CD4-positive, alpha-beta memory T cell (primary cell): Measurements from ENCODE around the gene GALC. TPM values are rescaled to one million over a fixed set of nuclear protein-coding genes. Genes with fewer than 3 reads are reported as not detected.

ENCODE experiments used
- CTCF ChIA-PET: fragments of 350-600 bp; sonication (Branson Sonifier 250); formaldehyde crosslinking; loops from one replicate; lab custom pipeline; 2021; ENCODE audit warnings: inconsistent platforms; ENCODE audit not compliant: partially characterized antibody; lab: Charles Lee
- POLR2A ChIA-PET: fragments of 350-600 bp; sonication (Branson Sonifier 250); formaldehyde crosslinking; loops from one replicate; lab custom pipeline; 2021; ENCODE audit not compliant: partially characterized antibody; lab: Charles Lee
- DNase-seq, 5 donors: peaks; one replicate each; pipeline versions ENCODE4 v3.0.0 to v3.0.0-alpha.2; 2020 to 2022; ENCODE audit warnings: mixed read lengths in 1 of 5
- H3K27ac ChIP-seq: one replicate; pipeline ENCODE4 v1.7.0; 2013; ENCODE audit warnings: low read depth, low read length
- H3K27me3 ChIP-seq: 2 replicates; pipeline ENCODE4 v1.7.0; 2013; ENCODE audit warnings: mild to moderate bottlenecking, low read length, moderate library complexity; ENCODE audit not compliant: insufficient read depth
- H3K36me3 ChIP-seq: 2 replicates; pipeline ENCODE4 v1.7.0; 2013; ENCODE audit warnings: mild to moderate bottlenecking, low read length, moderate library complexity; ENCODE audit not compliant: insufficient read depth
- H3K4me1 ChIP-seq: 2 replicates; pipeline ENCODE4 v1.7.0; 2013; ENCODE audit warnings: mild to moderate bottlenecking, low read length, moderate library complexity; ENCODE audit not compliant: insufficient read depth
- H3K4me3 ChIP-seq, 2 donors: one replicate each; pipeline ENCODE4 v1.7.0; 2013; ENCODE audit warnings: low read length in 2 of 2, mild to moderate bottlenecking in 1 of 2
- H3K9me3 ChIP-seq, 2 donors: one replicate each; pipeline ENCODE4 v1.7.0; 2013; ENCODE audit warnings: low read length in 2 of 2, control low read depth in 1 of 2; ENCODE audit not compliant: control insufficient read depth in 1 of 2
- H3K27ac Mint-ChIP-seq, 7 donors: one replicate each; pipeline ENCODE4 v1.8.0; 2020 to 2021; ENCODE audit warnings: mixed read lengths in 7 of 7, mild to moderate bottlenecking in 6 of 7, inconsistent platforms in 3 of 7, moderate library complexity in 3 of 7
- H3K27me3 Mint-ChIP-seq, 2 donors: one replicate each; pipeline ENCODE4 v1.8.0; 2020 to 2021; ENCODE audit warnings: mixed read lengths in 2 of 2
- H3K36me3 Mint-ChIP-seq, 2 donors: one replicate each; pipeline ENCODE4 v1.8.0; 2020 to 2021; ENCODE audit warnings: mixed read lengths in 2 of 2, inconsistent platforms in 1 of 2, mild to moderate bottlenecking in 1 of 2
- H3K4me1 Mint-ChIP-seq, 4 donors: one replicate each; pipeline ENCODE4 v1.8.0; 2020 to 2021; ENCODE audit warnings: mixed read lengths in 4 of 4, mild to moderate bottlenecking in 1 of 4
- H3K4me3 Mint-ChIP-seq, 8 donors: one replicate each; pipeline ENCODE4 v1.8.0; 2020 to 2021; ENCODE audit warnings: mixed read lengths in 8 of 8, mild to moderate bottlenecking in 7 of 8, moderate library complexity in 6 of 8, inconsistent platforms in 3 of 8
- H3K9me3 Mint-ChIP-seq, 8 donors: one replicate each; pipeline ENCODE4 v1.8.0; 2020 to 2021; ENCODE audit warnings: mixed read lengths in 8 of 8, mild to moderate bottlenecking in 5 of 8, inconsistent platforms in 3 of 8, moderate library complexity in 1 of 8
- intact Hi-C: fragments of 100-400 bp; cut with micrococcal nuclease; formaldehyde crosslinking; loops from one replicate; pipeline ENCODE4 v1.15.1; 2023
- polyA plus RNA-seq, 2 donors: library from polyadenylated mRNA; unstranded; fragments of 300-500 nt; fragmentation: Illumina TruSeq; gene quantifications; one replicate each; pipeline ENCODE4 v1.2.3, GENCODE V29; 2021
- total RNA-seq, 2 experiments: library from RNA; stranded (reverse); gene quantifications; one replicate each; pipeline ENCODE4 v1.2.3, GENCODE V29; 2021

The GALC gene
- total and polyA plus RNA-seq, 4 experiments from 2014 or later, result 23.4 to 28.7 (median 27.3) TPM

DNA sequence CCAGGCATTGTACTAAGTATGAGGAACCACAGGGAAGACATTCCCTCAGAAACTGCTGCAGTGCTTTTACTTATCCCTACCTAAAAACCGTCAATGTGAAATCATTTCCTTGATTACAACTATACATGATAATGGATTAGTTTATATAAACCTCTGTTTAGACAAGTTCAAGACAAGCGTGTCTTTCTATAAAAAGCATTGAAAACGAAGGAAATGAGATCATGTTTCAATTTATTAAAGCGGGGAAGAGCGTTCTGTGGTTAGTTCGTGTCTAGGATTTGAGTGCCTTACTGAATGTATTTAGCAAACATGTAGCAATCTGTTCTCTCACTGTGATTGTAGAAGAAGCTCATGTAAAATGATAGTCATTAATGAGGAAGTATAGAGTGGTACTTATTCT lies 37.5 kb downstream of the GALC start:
- Mint-ChIP-seq H3K36me3 (peaks cover 32 to 47% of the 10 kb centered on the region in 2 donors), H3K4me1 (peaks cover 51 to 80% (median 67%) of the 10 kb centered on the region in 4 donors), H3K4me3 (peak overlapping the region in 5 of 8 donors; percentile 11 to 46 (median 18)), H3K27me3 (no peaks in the 10 kb centered on the region), H3K27ac (peak overlapping the region; percentile 57 to 97 (median 70)), H3K9me3 (peaks cover 0 to 5% (median 1%) of the 10 kb centered on the region in 8 donors)
- H3K27me3 ChIP-seq, result no peaks in the 10 kb centered on the region
- POLR2A ChIA-PET, result interaction anchor here (0.8 to 1.4 kb wide), 2 partner anchors 38 to 40 kb away, joined by 3 read pairs; no protein-coding TSS in a partner anchor
- no peaks in the 10 kb centered on the region for H3K36me3 ChIP-seq
- intact Hi-C loops, result no loop called here
- CTCF ChIA-PET, result interaction anchor here (0.9 to 2.1 kb wide), 3 partner anchors 9 to 213 kb away, joined by 3 to 7 read pairs (median 3); no protein-coding TSS in a partner anchor
- peaks cover 66% of the 10 kb centered on the region for H3K4me1 ChIP-seq
- no peaks in the 10 kb centered on the region for H3K9me3 ChIP-seq
- DNase-seq, result no peak
- H3K4me3 ChIP-seq, result no peak overlapping the region
- no peak overlapping the region for H3K27ac ChIP-seq

- no peaks in the 10 kb centered on the region for H3K9me3 ChIP-seq
- intact Hi-C loops, result loop anchor here (5.0 kb wide), 1 partner anchor 40 kb away; the partner anchor contains the start of gene GALC
- Mint-ChIP-seq H3K27ac (peak overlapping the region; percentile 88 to 97 (median 93)), H3K4me1 (peaks cover 41 to 69% (median 57%) of the 10 kb centered on the region in 4 donors), H3K4me3 (peak overlapping the region; percentile 67 to 92 (median 86)), H3K9me3 (no peaks in the 10 kb centered on the region), H3K27me3 (no peaks in the 10 kb centered on the region), H3K36me3 (peaks cover 16 to 32% of the 10 kb centered on the region in 2 donors)
- peak overlapping the region; percentile 47 for H3K27ac ChIP-seq
- H3K4me3 ChIP-seq, result no peak overlapping the region
- ChIA-PET CTCF (interaction anchor here (0.7 to 2.4 kb wide), 13 partner anchors 11 to 237 kb away, joined by 3 to 15 read pairs (median 4); partner anchors contain the start of genes GALC and GPR65), POLR2A (interaction anchor here (0.8 to 9.5 kb wide), 16 partner anchors 8 to 216 kb away, joined by 3 to 136 read pairs (median 4); partner anchors contain the start of genes GALC and GPR65)
- H3K27me3 ChIP-seq, result no peaks in the 10 kb centered on the region
- peak; percentile 13 to 58 (median 45) for DNase-seq
- peaks cover 6% of the 10 kb centered on the region for H3K36me3 ChIP-seq
- H3K4me1 ChIP-seq, result peaks cover 53% of the 10 kb centered on the region
Observed at GRCh38 chr14:87952307-87953094, 40.5 kb downstream of the GALC start.

GRCh38 chr14:87944987-87945604 lies 47.9 kb downstream of the GALC start:
- POLR2A ChIA-PET, result interaction anchor here (1.0 to 9.5 kb wide), 4 partner anchors 49 to 224 kb away, joined by 3 to 136 read pairs (median 12); partner anchors contain the start of genes GALC and GPR65
- no peaks in the 10 kb centered on the region for H3K27me3 ChIP-seq
- intact Hi-C loops, result loop anchor here (1.0 to 10.0 kb wide), 3 partner anchors 60 to 440 kb away; partner anchors contain the start of genes GPR65 and SPATA7

GRCh38 chr14:87940894-87941293 lies 52.1 kb downstream of the GALC start:
- intact Hi-C loops, result loop anchor here (10.0 kb wide), 1 partner anchor 444 kb away; the partner anchor contains the start of gene SPATA7
- DNase-seq, result no peak
- no peak overlapping the region for H3K27ac ChIP-seq
- no peak overlapping the region for H3K27ac Mint-ChIP-seq
- CTCF ChIA-PET, result interaction anchor here (2.1 kb wide), 1 partner anchor 228 kb away, joined by 11 read pairs; no protein-coding TSS in a partner anchor
- H3K36me3 ChIP-seq, result peaks cover 21% of the 10 kb centered on the region
- H3K9me3 ChIP-seq, result no peaks in the 10 kb centered on the region
- peaks cover 5 to 11% (median 8%) of the 10 kb centered on the region in 4 donors for H3K4me1 Mint-ChIP-seq
- no peaks in the 10 kb centered on the region for H3K27me3 ChIP-seq
- POLR2A ChIA-PET, result no interaction called here
- no peaks in the 10 kb centered on the region for H3K9me3 Mint-ChIP-seq
- peaks cover 11% of the 10 kb centered on the region for H3K4me1 ChIP-seq
- H3K27me3 Mint-ChIP-seq, result no peaks in the 10 kb centered on the region
- peaks cover 32 to 63% of the 10 kb centered on the region in 2 donors for H3K36me3 Mint-ChIP-seq
- H3K4me3 Mint-ChIP-seq, result no peak overlapping the region
- no peak overlapping the region for H3K4me3 ChIP-seq

More at GRCh38 chr14:87944987-87945604, 47.9 kb downstream of the GALC start:
- H3K9me3 Mint-ChIP-seq, result no peaks in the 10 kb centered on the region
- peak in 4 of 5 donors; percentile 49 to 56 (median 53) for DNase-seq
- H3K4me1 ChIP-seq, result peaks cover 13% of the 10 kb centered on the region
- H3K4me3 ChIP-seq, result no peak overlapping the region
- H3K36me3 ChIP-seq, result peaks cover 29% of the 10 kb centered on the region
- no peak overlapping the region for H3K27ac Mint-ChIP-seq
- peaks cover 31 to 64% of the 10 kb centered on the region in 2 donors for H3K36me3 Mint-ChIP-seq
- peaks cover 7 to 18% (median 12%) of the 10 kb centered on the region in 4 donors for H3K4me1 Mint-ChIP-seq
- no peak overlapping the region for H3K4me3 Mint-ChIP-seq
- H3K9me3 ChIP-seq, result no peaks in the 10 kb centered on the region
- H3K27me3 Mint-ChIP-seq, result no peaks in the 10 kb centered on the region
- CTCF ChIA-PET, result interaction anchor here (0.6 to 6.2 kb wide), 41 partner anchors 10 to 637 kb away, joined by 3 to 152 read pairs (median 4); partner anchors contain the start of genes GALC and GPR65
- H3K27ac ChIP-seq, result no peak overlapping the region

DNA sequence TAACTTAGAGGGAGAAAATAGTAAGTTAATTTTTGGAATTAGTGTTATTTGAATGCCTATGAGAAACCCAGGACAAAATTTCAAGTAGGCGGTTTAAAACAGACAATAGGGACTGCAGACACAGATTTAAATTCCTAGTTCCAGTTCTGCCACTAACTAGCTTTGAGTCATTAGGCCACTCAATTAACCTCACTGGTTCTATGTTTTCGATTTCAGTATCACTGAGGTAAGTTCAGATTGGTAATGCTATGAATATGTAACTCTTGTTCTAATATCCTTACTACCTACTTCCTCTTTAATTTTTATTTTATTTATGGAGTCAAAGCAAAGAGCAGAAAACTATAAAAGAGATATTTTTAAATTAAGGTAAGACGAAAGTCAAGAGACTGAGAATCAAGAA lies 52.6 kb downstream of the GALC start:
- Histone ChIP-seq H3K4me3 (no peak overlapping the region), H3K27me3 (no peaks in the 10 kb centered on the region), H3K36me3 (peaks cover 21% of the 10 kb centered on the region), H3K9me3 (no peaks in the 10 kb centered on the region), H3K27ac (no peak overlapping the region), H3K4me1 (peaks cover 9% of the 10 kb centered on the region)
- Mint-ChIP-seq H3K4me3 (no peak overlapping the region), H3K27ac (no peak overlapping the region), H3K36me3 (peaks cover 35 to 66% of the 10 kb centered on the region in 2 donors), H3K9me3 (no peaks in the 10 kb centered on the region), H3K4me1 (peaks cover 5 to 11% (median 8%) of the 10 kb centered on the region in 4 donors), H3K27me3 (no peaks in the 10 kb centered on the region)
- CTCF ChIA-PET, result interaction anchor here (2.1 kb wide), 1 partner anchor 228 kb away, joined by 11 read pairs; no protein-coding TSS in a partner anchor
- POLR2A ChIA-PET, result no interaction called here
- intact Hi-C loops, result loop anchor here (10.0 kb wide), 1 partner anchor 444 kb away; the partner anchor contains the start of gene SPATA7
- DNase-seq, result no peak

- no peak overlapping the region for H3K27ac ChIP-seq
- H3K27me3 ChIP-seq, result no peaks in the 10 kb centered on the region
- H3K4me1 Mint-ChIP-seq, result peaks cover 5 to 11% (median 8%) of the 10 kb centered on the region in 4 donors
- H3K4me3 Mint-ChIP-seq, result no peak overlapping the region
- H3K9me3 Mint-ChIP-seq, result peaks cover 0 to 7% (median 0%) of the 10 kb centered on the region in 8 donors
- intact Hi-C loops, result no loop called here
- ChIA-PET CTCF (interaction anchor here (0.7 to 1.7 kb wide), 2 partner anchors 10 to 233 kb away, joined by 3 to 15 read pairs; no protein-coding TSS in a partner anchor), POLR2A (no interaction called here)
- no peaks in the 10 kb centered on the region for H3K27me3 Mint-ChIP-seq
- H3K36me3 ChIP-seq, result peaks cover 18% of the 10 kb centered on the region
- H3K36me3 Mint-ChIP-seq, result peaks cover 36 to 65% of the 10 kb centered on the region in 2 donors
- H3K4me3 ChIP-seq, result no peak overlapping the region
- H3K9me3 ChIP-seq, result no peaks in the 10 kb centered on the region
- H3K4me1 ChIP-seq, result peaks cover 6% of the 10 kb centered on the region
- DNase-seq, result no peak
- peak overlapping the region in 2 of 7 donors; percentile 13 to 54 for H3K27ac Mint-ChIP-seq
Observed at GRCh38 chr14:87935886-87936285, 57.1 kb downstream of the GALC start.
